ENCODE results near the gene PDYN.

DNA sequence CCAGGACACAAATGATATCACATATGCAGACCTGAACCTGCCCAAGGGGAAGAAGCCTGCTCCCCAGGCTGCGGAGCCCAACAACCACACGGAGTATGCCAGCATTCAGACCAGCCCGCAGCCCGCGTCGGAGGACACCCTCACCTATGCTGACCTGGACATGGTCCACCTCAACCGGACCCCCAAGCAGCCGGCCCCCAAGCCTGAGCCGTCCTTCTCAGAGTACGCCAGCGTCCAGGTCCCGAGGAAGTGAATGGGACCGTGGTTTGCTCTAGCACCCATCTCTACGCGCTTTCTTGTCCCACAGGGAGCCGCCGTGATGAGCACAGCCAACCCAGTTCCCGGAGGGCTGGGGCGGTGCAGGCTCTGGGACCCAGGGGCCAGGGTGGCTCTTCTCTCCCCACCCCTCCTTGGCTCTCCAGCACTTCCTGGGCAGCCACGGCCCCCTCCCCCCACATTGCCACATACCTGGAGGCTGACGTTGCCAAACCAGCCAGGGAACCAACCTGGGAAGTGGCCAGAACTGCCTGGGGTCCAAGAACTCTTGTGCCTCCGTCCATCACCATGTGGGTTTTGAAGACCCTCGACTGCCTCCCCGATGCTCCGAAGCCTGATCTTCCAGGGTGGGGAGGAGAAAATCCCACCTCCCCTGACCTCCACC lies 56.4 kb downstream of the PDYN start:
- TF ChIP-seq FOXA1 (IDR thresholded peaks at IDR 0.05) (no peak), FOXK2 (IDR thresholded peaks at IDR 0.05) (no peak), ARNT (IDR thresholded peaks at IDR 0.05) (no peak)

Data from HEK293T (cell line).